HepG2 (cell line): Measurements from ENCODE around the gene PLSCR5. TPM values are rescaled to one million over a fixed set of nuclear protein-coding genes. Genes with fewer than 3 reads are reported as not detected.

Experiments
- BRD4 ChIP-seq: sonication (generic); formaldehyde crosslinking; IDR thresholded peaks from 2 replicates; pipeline ENCODE4 v1.4.0; 2020; ENCODE audit warnings: missing genetic modification reagents
- JUNB ChIP-seq: sonication (generic); formaldehyde crosslinking; IDR thresholded peaks from 2 replicates; pipeline ENCODE4 v1.8.0; 2022; ENCODE audit warnings: missing genetic modification reagents, mild to moderate bottlenecking, borderline replicate concordance
- MLLT10 ChIP-seq: sonication (generic); formaldehyde crosslinking; IDR thresholded peaks from 2 replicates; pipeline ENCODE4 v1.4.0; 2020; ENCODE audit warnings: missing genetic modification reagents
- MYC ChIP-seq: sonication (generic); formaldehyde crosslinking; IDR thresholded peaks from 2 replicates; pipeline ENCODE4 v1.9.0; 2021; ENCODE audit warnings: missing genetic modification reagents, borderline replicate concordance
- NR1H2 ChIP-seq: sonication (generic); formaldehyde crosslinking; IDR thresholded peaks from 2 replicates; pipeline ENCODE4 v1.8.1; 2022; ENCODE audit warnings: low read depth, missing genetic modification reagents, borderline replicate concordance
- NR2F2 ChIP-seq: IDR thresholded peaks from 2 replicates; pipeline ENCODE4 v1.6.1; 2012; ENCODE audit warnings: low read depth, inconsistent platforms, borderline replicate concordance
- SIX1 ChIP-seq: sonication (generic); formaldehyde crosslinking; IDR thresholded peaks from 2 replicates; pipeline ENCODE4 v1.4.0; 2020; ENCODE audit warnings: missing genetic modification reagents, borderline replicate concordance
- TBX3 ChIP-seq: fragments of 450-650 bp; IDR thresholded peaks from 2 replicates; pipeline ENCODE4 v1.6.1; 2017; ENCODE audit warnings: antibody characterized with exemption, mild to moderate bottlenecking, inconsistent platforms, borderline replicate concordance
- ZFY ChIP-seq: sonication (generic); formaldehyde crosslinking; IDR thresholded peaks from 2 replicates; pipeline ENCODE4 v1.4.0; 2020; ENCODE audit warnings: missing genetic modification reagents
- ZNF775 ChIP-seq: sonication (generic); formaldehyde crosslinking; IDR thresholded peaks from 2 replicates; pipeline ENCODE4 v1.4.0; 2020; ENCODE audit warnings: missing genetic modification reagents, mild to moderate bottlenecking, moderate library complexity, borderline replicate concordance
- ZSCAN20 ChIP-seq: sonication (generic); formaldehyde crosslinking; IDR thresholded peaks from 2 replicates; pipeline ENCODE4 v1.4.0; 2020; ENCODE audit warnings: missing genetic modification reagents, mild to moderate bottlenecking, borderline replicate concordance
- ZSCAN21 ChIP-seq: sonication (generic); formaldehyde crosslinking; IDR thresholded peaks from 2 replicates; pipeline ENCODE4 v1.8.0; 2022; ENCODE audit warnings: mild to moderate bottlenecking, missing genetic modification reagents, moderate library complexity, borderline replicate concordance
- polyA plus RNA-seq, 8 experiments: library from polyadenylated mRNA; depleted of rRNA in 3 of 8; stranded (reverse) in 7 of 8; unstranded in 1 of 8; fragments of >200 nt; fragmentation: Illumina TruSeq in 4 of 8; extraction: Trizol in 4 of 8; gene quantifications; 2 replicates each; pipeline versions ENCODE4 v1.2.1 to v1.2.3, GENCODE V29; 2011 to 2016; ENCODE audit warnings: low read depth in 4 of 8, missing spikeins in 1 of 8, mixed read lengths in 1 of 8; ENCODE audit not compliant: insufficient read depth in 1 of 8
- total RNA-seq, 5 experiments: library from RNA; depleted of rRNA; stranded (reverse); fragments of >200 nt; fragmentation: Illumina TruSeq; extraction: Trizol; gene quantifications; 2 replicates each; pipeline ENCODE4 v1.2.3, GENCODE V29; 2016; ENCODE audit warnings: low read depth in 1 of 5
- TF ChIP-seq, protein P1 (sequence below): sonication (generic); formaldehyde crosslinking; IDR thresholded peaks from 2 replicates; pipeline ENCODE4 v1.5.0; 2020; ENCODE audit warnings: mild to moderate bottlenecking, missing genetic modification reagents
- TF ChIP-seq, protein P2 (sequence below): sonication (generic); formaldehyde crosslinking; IDR thresholded peaks from 2 replicates; pipeline ENCODE4 v1.8.1; 2023; ENCODE audit warnings: mild to moderate bottlenecking, missing genetic modification reagents
- TF ChIP-seq, protein P3 (sequence below): sonication (generic); formaldehyde crosslinking; IDR thresholded peaks from 2 replicates; pipeline ENCODE4 v1.9.0; 2021; ENCODE audit warnings: missing genetic modification reagents, borderline replicate concordance
- TF ChIP-seq, protein P4 (sequence below): IDR thresholded peaks from 2 replicates; pipeline ENCODE4 v1.6.1; 2016; ENCODE audit warnings: low read depth, control low read depth
- TF ChIP-seq, protein P5 (sequence below): IDR thresholded peaks from 2 replicates; pipeline ENCODE4 v1.6.1; 2016
- TF ChIP-seq, protein P6 (sequence below): sonication (generic); formaldehyde crosslinking; IDR thresholded peaks from 2 replicates; pipeline ENCODE4 v1.4.0; 2020; ENCODE audit warnings: mild to moderate bottlenecking, missing genetic modification reagents

PLSCR5 gene
- total and polyA plus RNA-seq, 2 of the 13 experiments (the other 11 are each of a cell fraction or from before 2014, with no cell fraction given): 0.50 TPM; not detected in 1

DNA sequence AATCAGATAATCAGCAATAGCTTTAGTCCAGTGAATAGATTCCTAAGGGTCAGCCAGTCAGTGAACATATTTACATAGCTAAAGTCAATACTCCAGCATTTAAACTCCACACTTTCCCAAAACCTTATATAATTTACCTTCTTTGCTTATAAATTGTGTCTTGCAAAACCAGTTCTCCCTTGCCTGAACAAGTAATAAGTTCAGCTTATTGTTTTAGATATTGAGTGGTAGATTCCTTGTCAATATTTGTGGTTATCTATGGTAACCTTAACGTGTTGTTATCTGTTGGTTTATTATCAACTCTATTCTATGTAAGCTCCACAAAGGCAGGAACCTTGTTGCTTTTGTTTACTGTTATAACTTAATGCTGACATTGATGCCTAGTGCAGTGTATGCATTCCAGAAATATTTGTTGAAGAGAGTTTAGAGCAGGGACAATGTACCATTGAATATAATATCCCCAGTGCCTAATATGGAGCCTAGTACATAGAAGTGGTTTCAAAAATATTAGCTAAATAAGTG lies 24.0 kb downstream of the PLSCR5 start (continued):
- TF ChIP-seq, protein P1, sequence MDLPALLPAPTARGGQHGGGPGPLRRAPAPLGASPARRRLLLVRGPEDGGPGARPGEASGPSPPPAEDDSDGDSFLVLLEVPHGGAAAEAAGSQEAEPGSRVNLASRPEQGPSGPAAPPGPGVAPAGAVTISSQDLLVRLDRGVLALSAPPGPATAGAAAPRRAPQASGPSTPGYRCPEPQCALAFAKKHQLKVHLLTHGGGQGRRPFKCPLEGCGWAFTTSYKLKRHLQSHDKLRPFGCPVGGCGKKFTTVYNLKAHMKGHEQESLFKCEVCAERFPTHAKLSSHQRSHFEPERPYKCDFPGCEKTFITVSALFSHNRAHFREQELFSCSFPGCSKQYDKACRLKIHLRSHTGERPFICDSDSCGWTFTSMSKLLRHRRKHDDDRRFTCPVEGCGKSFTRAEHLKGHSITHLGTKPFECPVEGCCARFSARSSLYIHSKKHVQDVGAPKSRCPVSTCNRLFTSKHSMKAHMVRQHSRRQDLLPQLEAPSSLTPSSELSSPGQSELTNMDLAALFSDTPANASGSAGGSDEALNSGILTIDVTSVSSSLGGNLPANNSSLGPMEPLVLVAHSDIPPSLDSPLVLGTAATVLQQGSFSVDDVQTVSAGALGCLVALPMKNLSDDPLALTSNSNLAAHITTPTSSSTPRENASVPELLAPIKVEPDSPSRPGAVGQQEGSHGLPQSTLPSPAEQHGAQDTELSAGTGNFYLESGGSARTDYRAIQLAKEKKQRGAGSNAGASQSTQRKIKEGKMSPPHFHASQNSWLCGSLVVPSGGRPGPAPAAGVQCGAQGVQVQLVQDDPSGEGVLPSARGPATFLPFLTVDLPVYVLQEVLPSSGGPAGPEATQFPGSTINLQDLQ (CRISPR knock-in tag): no peak
- TF ChIP-seq, protein P2, sequence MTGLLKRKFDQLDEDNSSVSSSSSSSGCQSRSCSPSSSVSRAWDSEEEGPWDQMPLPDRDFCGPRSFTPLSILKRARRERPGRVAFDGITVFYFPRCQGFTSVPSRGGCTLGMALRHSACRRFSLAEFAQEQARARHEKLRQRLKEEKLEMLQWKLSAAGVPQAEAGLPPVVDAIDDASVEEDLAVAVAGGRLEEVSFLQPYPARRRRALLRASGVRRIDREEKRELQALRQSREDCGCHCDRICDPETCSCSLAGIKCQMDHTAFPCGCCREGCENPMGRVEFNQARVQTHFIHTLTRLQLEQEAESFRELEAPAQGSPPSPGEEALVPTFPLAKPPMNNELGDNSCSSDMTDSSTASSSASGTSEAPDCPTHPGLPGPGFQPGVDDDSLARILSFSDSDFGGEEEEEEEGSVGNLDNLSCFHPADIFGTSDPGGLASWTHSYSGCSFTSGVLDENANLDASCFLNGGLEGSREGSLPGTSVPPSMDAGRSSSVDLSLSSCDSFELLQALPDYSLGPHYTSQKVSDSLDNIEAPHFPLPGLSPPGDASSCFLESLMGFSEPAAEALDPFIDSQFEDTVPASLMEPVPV (CRISPR knock-in tag): no peak
- TF ChIP-seq NR1H2: no peak
- TF ChIP-seq BRD4 (CRISPR knock-in tag): no peak
- no peak for TF ChIP-seq JUNB (CRISPR knock-in tag)
- TF ChIP-seq ZFY (CRISPR knock-in tag): no peak
- TF ChIP-seq ZSCAN21 (CRISPR knock-in tag): peak; percentile 24; the same call in 1 of the 2 replicates
- TF ChIP-seq NR2F2: peak; percentile 81
- TF ChIP-seq, protein P3, sequence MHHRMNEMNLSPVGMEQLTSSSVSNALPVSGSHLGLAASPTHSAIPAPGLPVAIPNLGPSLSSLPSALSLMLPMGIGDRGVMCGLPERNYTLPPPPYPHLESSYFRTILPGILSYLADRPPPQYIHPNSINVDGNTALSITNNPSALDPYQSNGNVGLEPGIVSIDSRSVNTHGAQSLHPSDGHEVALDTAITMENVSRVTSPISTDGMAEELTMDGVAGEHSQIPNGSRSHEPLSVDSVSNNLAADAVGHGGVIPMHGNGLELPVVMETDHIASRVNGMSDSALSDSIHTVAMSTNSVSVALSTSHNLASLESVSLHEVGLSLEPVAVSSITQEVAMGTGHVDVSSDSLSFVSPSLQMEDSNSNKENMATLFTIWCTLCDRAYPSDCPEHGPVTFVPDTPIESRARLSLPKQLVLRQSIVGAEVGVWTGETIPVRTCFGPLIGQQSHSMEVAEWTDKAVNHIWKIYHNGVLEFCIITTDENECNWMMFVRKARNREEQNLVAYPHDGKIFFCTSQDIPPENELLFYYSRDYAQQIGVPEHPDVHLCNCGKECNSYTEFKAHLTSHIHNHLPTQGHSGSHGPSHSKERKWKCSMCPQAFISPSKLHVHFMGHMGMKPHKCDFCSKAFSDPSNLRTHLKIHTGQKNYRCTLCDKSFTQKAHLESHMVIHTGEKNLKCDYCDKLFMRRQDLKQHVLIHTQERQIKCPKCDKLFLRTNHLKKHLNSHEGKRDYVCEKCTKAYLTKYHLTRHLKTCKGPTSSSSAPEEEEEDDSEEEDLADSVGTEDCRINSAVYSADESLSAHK: no peak
- TF ChIP-seq SIX1: no peak
- TF ChIP-seq, protein P4, sequence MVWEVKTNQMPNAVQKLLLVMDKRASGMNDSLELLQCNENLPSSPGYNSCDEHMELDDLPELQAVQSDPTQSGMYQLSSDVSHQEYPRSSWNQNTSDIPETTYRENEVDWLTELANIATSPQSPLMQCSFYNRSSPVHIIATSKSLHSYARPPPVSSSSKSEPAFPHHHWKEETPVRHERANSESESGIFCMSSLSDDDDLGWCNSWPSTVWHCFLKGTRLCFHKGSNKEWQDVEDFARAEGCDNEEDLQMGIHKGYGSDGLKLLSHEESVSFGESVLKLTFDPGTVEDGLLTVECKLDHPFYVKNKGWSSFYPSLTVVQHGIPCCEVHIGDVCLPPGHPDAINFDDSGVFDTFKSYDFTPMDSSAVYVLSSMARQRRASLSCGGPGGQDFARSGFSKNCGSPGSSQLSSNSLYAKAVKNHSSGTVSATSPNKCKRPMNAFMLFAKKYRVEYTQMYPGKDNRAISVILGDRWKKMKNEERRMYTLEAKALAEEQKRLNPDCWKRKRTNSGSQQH: no peak
- no peak for TF ChIP-seq MLLT10
- TF ChIP-seq, protein P5, sequence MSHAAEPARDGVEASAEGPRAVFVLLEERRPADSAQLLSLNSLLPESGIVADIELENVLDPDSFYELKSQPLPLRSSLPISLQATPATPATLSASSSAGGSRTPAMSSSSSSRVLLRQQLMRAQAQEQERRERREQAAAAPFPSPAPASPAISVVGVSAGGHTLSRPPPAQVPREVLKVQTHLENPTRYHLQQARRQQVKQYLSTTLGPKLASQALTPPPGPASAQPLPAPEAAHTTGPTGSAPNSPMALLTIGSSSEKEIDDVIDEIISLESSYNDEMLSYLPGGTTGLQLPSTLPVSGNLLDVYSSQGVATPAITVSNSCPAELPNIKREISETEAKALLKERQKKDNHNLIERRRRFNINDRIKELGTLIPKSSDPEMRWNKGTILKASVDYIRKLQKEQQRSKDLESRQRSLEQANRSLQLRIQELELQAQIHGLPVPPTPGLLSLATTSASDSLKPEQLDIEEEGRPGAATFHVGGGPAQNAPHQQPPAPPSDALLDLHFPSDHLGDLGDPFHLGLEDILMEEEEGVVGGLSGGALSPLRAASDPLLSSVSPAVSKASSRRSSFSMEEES: 0 out of 2 replicates have a peak, but pooled peaks have one; percentile 14
- no peak for TF ChIP-seq ZNF775 (CRISPR knock-in tag)
- peak; percentile 94 for TF ChIP-seq TBX3
- TF ChIP-seq ZSCAN20 (CRISPR knock-in tag): no peak
- TF ChIP-seq, protein P6, sequence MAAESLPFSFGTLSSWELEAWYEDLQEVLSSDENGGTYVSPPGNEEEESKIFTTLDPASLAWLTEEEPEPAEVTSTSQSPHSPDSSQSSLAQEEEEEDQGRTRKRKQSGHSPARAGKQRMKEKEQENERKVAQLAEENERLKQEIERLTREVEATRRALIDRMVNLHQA (CRISPR knock-in tag): no peak
- no peak for TF ChIP-seq MYC
